Caco-2 (cell line): ENCODE data around the gene ZNF77. TPM values are rescaled to one million over a fixed set of nuclear protein-coding genes. Genes with fewer than 3 reads are reported as not detected.
"Not testable (repeated sequence)": the region's sequence is repeated elsewhere in the genome, so short reads cannot be mapped to it uniquely, and the experiment has no call there.

Experiments
- Bru-seq: library from RNA; stranded (reverse); fragments of 400-500 nt; gene quantifications from one replicate; lab custom pipeline; 2021; lab: Mats Ljungman, UMichigan
- BruChase-seq, 2 experiments: library from RNA; stranded (reverse); fragments of 400-500 nt; gene quantifications; one replicate each; lab custom pipeline; 2021; lab: Mats Ljungman, UMichigan
- BruUV-seq: library from RNA; stranded (reverse); fragments of 400-500 nt; replicated peaks from 2 replicates; lab custom pipeline; 2021; lab: Mats Ljungman, UMichigan
- CTCF ChIA-PET: fragments of 300-600 bp; sonication (Branson Sonifier 250); formaldehyde crosslinking; loops from one replicate; lab custom pipeline; 2022; ENCODE audit warnings: antibody characterized with exemption; lab: Charles Lee
- POLR2A ChIA-PET: fragments of 300-600 bp; sonication (Branson Sonifier 250); formaldehyde crosslinking; loops from one replicate; lab custom pipeline; 2022; ENCODE audit warnings: antibody characterized with exemption; lab: Charles Lee
- DNase-seq, 2 experiments: peaks; one replicate each; pipeline versions ENCODE4 v3.0.0 to v3.0.0-alpha.2; 2020 to 2022
- H3K27me3 ChIP-seq: replicated peaks from 2 replicates; pipeline ENCODE4 v1.6.0; 2011; ENCODE audit warnings: low read length; ENCODE audit not compliant: control insufficient read depth, insufficient read depth
- H3K36me3 ChIP-seq: 2 replicates; pipeline ENCODE4 v1.5.1; 2011; ENCODE audit warnings: low read length; ENCODE audit not compliant: control insufficient read depth, insufficient read depth
- H3K4me1 ChIP-seq: fragments of 250-450 bp; sonication (Bioruptor Pico); 2 replicates; pipeline ENCODE4 v1.5.1; 2020; ENCODE audit warnings: mild to moderate bottlenecking
- H3K4me3 ChIP-seq: 2 replicates; pipeline ENCODE4 v1.5.1; 2011; ENCODE audit warnings: low read depth, mild to moderate bottlenecking, control low read depth, low read length
- H3K9me3 ChIP-seq: fragments of 250-450 bp; sonication (Bioruptor Pico); 2 replicates; pipeline ENCODE4 v1.5.1; 2020; ENCODE audit warnings: mild to moderate bottlenecking, moderate library complexity
- H3K27ac Mint-ChIP-seq: one replicate; pipeline ENCODE4 v1.8.0; 2022; ENCODE audit warnings: mixed read lengths; ENCODE audit not compliant: unreplicated experiment
- H3K27me3 Mint-ChIP-seq: one replicate; pipeline ENCODE4 v1.8.0; 2022; ENCODE audit warnings: mixed read lengths; ENCODE audit not compliant: insufficient read depth, unreplicated experiment
- H3K36me3 Mint-ChIP-seq: one replicate; pipeline ENCODE4 v1.8.0; 2022; ENCODE audit warnings: mild to moderate bottlenecking, mixed read lengths; ENCODE audit not compliant: insufficient read depth, unreplicated experiment
- H3K4me1 Mint-ChIP-seq: one replicate; pipeline ENCODE4 v1.8.0; 2022; ENCODE audit warnings: low read depth, mixed read lengths; ENCODE audit not compliant: unreplicated experiment
- H3K4me3 Mint-ChIP-seq: one replicate; pipeline ENCODE4 v1.8.0; 2022; ENCODE audit warnings: mild to moderate bottlenecking, moderate library complexity, mixed read lengths; ENCODE audit not compliant: unreplicated experiment
- H3K9me3 Mint-ChIP-seq: one replicate; pipeline ENCODE4 v1.8.0; 2022; ENCODE audit warnings: mixed read lengths; ENCODE audit not compliant: unreplicated experiment
- intact Hi-C: fragments of 100-400 bp; cut with micrococcal nuclease; formaldehyde crosslinking; loops from one replicate; pipeline ENCODE4 v1.10.0; 2022; ENCODE audit not compliant: unreplicated experiment
- long read RNA-seq: library from polyadenylated mRNA; stranded (forward); transcript quantifications from one replicate; pipeline ENCODE4 v2.0.0, GENCODE V29; 2022
- total RNA-seq: library from RNA; stranded (reverse); gene quantifications from 2 replicates; pipeline ENCODE4 v1.2.3, GENCODE V29; 2022
- TF ChIP-seq, protein P1 (sequence below), 2 experiments: fragments of 200-600 bp in 1 of 2; IDR thresholded peaks; 1 replicate in 1 of 2; 2 replicates in 1 of 2; pipeline versions ENCODE4 v1.5.1 to v1.8.0; 2011 to 2022; ENCODE audit warnings: antibody characterized with exemption in 1 of 2, control low read depth in 1 of 2, inconsistent platforms in 1 of 2, low read depth in 1 of 2, low read length in 1 of 2, mild to moderate bottlenecking in 1 of 2, moderate library complexity in 1 of 2; ENCODE audit not compliant: insufficient read depth in 1 of 2, severe bottlenecking in 1 of 2, unreplicated experiment in 1 of 2

Gene ZNF77
- total RNA-seq, result 6.3 and 6.6 TPM in 2 replicates
- Bru-seq, nascent RNA, result percentile 54 among the genes with signal in this experiment
- percentile 62 among the genes with signal in this experiment for BruChase-seq, experiment 1, labeled RNA remaining after a 2-hour chase
- BruChase-seq, experiment 2, labeled RNA remaining after a 6-hour chase, result percentile 53 among the genes with signal in this experiment
- long read RNA-seq, transcript ZNF77-201 (4 exons, 2,002 nt), result major isoform, 5 of 8 reads
- long read RNA-seq, partial matches to known transcripts, result 2 of 8 reads
- long read RNA-seq, other reads (novel, unspliced or antisense), result 1 of 8 reads

DNA sequence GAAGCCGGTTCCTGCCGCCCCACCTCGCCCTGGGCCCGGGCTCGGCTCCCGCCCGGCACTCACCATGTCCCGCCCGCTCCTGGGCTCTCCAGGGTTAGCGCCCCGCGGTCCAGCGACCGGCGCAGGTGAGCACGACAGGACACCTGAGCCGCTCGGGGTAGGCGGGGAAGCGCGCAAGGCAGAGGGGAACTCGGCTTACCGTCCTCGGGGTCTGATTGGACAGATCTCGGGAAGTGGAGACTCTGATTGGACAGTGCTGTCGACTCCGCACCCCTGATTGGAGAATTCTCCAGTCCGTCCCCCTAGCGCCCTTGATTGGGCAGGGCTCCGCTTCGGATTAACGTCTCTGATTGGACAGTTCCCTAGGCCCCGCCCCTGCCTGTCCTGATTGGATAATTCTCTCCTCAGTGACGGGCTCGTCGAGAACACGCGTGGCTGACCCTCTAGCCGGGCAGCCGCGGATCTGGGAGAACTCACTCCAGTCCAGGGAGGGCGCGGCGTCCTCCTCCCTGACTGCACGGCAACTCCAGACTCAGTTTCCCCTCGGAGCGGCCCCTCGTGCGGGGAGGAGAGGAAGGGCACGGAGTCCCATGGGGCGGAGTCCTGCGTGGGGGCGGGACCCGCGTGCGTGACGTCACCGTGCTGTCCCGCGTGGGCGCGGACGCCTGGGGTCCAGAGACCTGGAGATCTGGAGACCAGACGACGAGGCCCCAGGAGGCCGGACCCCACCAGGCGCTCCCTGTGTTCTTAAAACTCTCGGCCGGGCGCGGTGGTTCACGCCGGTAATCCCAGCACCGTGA, at the start of gene ZNF77:
TSS of gene ZNF77 (minus strand) at position 197 of the 800 bp plus-strand sequence. CDS start at position 66, 131 bp downstream.
- H3K4me3 Mint-ChIP-seq, result peak within 1 kb of the TSS; percentile 92
- H3K9me3 Mint-ChIP-seq, result no peaks in the 10 kb centered on the region
- BruUV-seq, result no TSS peak
- H3K27me3 ChIP-seq, result no peaks in the 10 kb centered on the region
- peak within 1 kb of the TSS; percentile 94 for H3K4me3 ChIP-seq
- H3K27me3 Mint-ChIP-seq, result no peaks in the 10 kb centered on the region
- no peaks in the 10 kb centered on the region for H3K9me3 ChIP-seq
- TF ChIP-seq, protein P1, sequence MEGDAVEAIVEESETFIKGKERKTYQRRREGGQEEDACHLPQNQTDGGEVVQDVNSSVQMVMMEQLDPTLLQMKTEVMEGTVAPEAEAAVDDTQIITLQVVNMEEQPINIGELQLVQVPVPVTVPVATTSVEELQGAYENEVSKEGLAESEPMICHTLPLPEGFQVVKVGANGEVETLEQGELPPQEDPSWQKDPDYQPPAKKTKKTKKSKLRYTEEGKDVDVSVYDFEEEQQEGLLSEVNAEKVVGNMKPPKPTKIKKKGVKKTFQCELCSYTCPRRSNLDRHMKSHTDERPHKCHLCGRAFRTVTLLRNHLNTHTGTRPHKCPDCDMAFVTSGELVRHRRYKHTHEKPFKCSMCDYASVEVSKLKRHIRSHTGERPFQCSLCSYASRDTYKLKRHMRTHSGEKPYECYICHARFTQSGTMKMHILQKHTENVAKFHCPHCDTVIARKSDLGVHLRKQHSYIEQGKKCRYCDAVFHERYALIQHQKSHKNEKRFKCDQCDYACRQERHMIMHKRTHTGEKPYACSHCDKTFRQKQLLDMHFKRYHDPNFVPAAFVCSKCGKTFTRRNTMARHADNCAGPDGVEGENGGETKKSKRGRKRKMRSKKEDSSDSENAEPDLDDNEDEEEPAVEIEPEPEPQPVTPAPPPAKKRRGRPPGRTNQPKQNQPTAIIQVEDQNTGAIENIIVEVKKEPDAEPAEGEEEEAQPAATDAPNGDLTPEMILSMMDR (IDR thresholded peaks at IDR 0.05; ENCODE audit: insufficient read depth in 1 of 2, low read depth in 1 of 2, low read length in 1 of 2, severe bottlenecking in 1 of 2, unreplicated experiment in 1 of 2), result no peak
- ChIA-PET POLR2A (no interaction called here), CTCF (interaction anchor here (2.7 kb wide), 1 partner anchor 58 kb away, joined by 15 read pairs; no protein-coding TSS in a partner anchor)
- peak; percentile 98 to 99 for DNase-seq
- peaks cover 29% of the 10 kb centered on the region for H3K36me3 Mint-ChIP-seq
- H3K27ac Mint-ChIP-seq, result peak within 1 kb of the TSS; percentile 95
- intact Hi-C loops, result loop anchor here (1.0 kb wide), 1 partner anchor 58 kb away; no protein-coding TSS in a partner anchor
- H3K36me3 ChIP-seq, result no peaks in the 10 kb centered on the region
- H3K4me1 Mint-ChIP-seq, result peaks cover 21% of the 10 kb centered on the region
- H3K4me1 ChIP-seq, result 0 out of 2 replicates have a peak, but pooled peaks cover 3% of the 10 kb centered on the region

DNA sequence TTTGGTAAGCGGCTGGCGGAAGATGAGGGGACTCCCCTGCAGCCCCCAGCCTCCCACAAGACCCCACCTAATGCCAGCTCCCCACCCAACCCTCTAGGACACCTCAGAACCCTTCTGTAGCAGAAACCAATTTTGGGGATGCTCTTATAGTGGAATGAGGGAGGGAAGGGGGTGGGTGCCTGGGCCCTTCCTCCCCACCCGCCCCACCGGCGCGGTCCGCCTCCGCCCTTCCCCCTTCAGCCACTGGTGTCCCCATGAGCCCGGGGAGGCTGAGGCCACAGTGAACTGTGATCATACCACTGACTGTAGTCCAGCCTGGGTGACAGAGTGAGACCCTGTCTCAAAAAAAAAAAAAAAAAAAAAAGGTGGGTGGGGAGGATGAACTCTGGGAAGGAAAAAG, 48.8 kb upstream of the ZNF77 start:
- intact Hi-C loops, result no loop called here
- Histone ChIP-seq H3K4me1 (no peaks in the 10 kb centered on the region), H3K27me3 (no peaks in the 10 kb centered on the region), H3K4me3 (no peak overlapping the region), H3K36me3 (no peaks in the 10 kb centered on the region), H3K9me3 (no peaks in the 10 kb centered on the region)
- ChIA-PET POLR2A (no interaction called here), CTCF (no interaction called here)
- H3K27ac Mint-ChIP-seq, result no peak overlapping the region
- no peaks in the 10 kb centered on the region for H3K27me3 Mint-ChIP-seq
- TF ChIP-seq, protein P1 (IDR thresholded peaks at IDR 0.05; ENCODE audit: insufficient read depth in 1 of 2, low read depth in 1 of 2, low read length in 1 of 2, severe bottlenecking in 1 of 2, unreplicated experiment in 1 of 2), result no peak
- no peak for DNase-seq
- H3K9me3 Mint-ChIP-seq, result no peaks in the 10 kb centered on the region
- H3K4me3 Mint-ChIP-seq, result no peak overlapping the region
- H3K4me1 Mint-ChIP-seq, result no peaks in the 10 kb centered on the region
- H3K36me3 Mint-ChIP-seq, result no peaks in the 10 kb centered on the region
- BruUV-seq, result no TSS peak

DNA sequence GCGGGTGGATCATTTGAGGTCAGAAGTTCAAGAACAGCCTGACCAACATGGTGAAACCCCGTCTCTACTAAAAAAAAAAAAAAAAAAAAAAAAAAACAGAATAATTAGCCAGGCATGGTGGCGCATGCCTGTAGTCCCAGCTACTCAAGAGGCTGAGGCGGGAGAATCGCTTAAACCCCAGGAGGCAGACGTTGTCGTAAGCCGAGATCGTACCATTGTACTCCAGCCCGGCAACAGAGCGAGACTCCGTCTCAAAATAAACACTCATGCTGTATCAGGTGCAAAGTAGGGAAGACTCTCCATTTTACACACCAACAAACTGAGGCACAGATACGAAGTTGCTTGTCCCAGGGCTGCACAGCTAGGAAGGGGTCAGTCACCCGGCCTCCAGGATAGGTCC, 48.2 kb upstream of the ZNF77 start:
- no TSS peak for BruUV-seq
- Histone ChIP-seq H3K36me3 (no peaks in the 10 kb centered on the region), H3K4me1 (no peaks in the 10 kb centered on the region), H3K4me3 (no peak overlapping the region), H3K9me3 (no peaks in the 10 kb centered on the region), H3K27me3 (no peaks in the 10 kb centered on the region)
- no peaks in the 10 kb centered on the region for H3K4me1 Mint-ChIP-seq
- ChIA-PET CTCF (no interaction called here), POLR2A (no interaction called here)
- no peaks in the 10 kb centered on the region for H3K27me3 Mint-ChIP-seq
- no peaks in the 10 kb centered on the region for H3K36me3 Mint-ChIP-seq
- intact Hi-C loops, result no loop called here
- no peak overlapping the region for H3K27ac Mint-ChIP-seq
- no peaks in the 10 kb centered on the region for H3K9me3 Mint-ChIP-seq
- TF ChIP-seq, protein P1 (IDR thresholded peaks at IDR 0.05; ENCODE audit: insufficient read depth in 1 of 2, low read depth in 1 of 2, low read length in 1 of 2, severe bottlenecking in 1 of 2, unreplicated experiment in 1 of 2), result no peak
- H3K4me3 Mint-ChIP-seq, result no peak overlapping the region
- DNase-seq, result no peak

DNA sequence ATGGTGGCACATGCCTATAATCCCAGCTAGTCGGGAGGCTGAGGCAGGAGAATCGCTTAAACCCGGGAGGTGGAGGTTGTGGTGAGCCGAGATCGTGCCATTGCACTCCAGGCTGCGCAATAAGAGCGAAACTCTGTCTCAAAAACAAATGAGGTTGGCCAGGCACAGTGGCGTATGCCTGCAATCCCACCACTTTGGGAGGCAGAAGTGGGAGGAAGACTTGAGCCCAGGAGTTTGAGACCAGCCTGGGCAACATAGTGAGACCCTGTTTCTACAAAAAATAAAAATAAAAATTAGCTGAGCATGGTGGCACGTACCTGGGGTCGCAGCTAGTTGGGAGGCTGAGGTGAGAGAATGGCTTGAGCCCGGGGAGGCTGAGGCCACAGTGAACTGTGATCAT, 47.6 kb upstream of the ZNF77 start:
- H3K9me3 Mint-ChIP-seq, BruUV-seq, H3K27me3 ChIP-seq, H3K4me3 Mint-ChIP-seq, H3K4me1 Mint-ChIP-seq, H3K4me3 ChIP-seq, H3K36me3 Mint-ChIP-seq, H3K27ac Mint-ChIP-seq, H3K9me3 ChIP-seq, CTCF ChIA-PET, DNase-seq, H3K27me3 Mint-ChIP-seq, POLR2A ChIA-PET, H3K36me3 ChIP-seq, H3K4me1 ChIP-seq, intact Hi-C loops: not testable (repeated sequence)
